ENCODE results near the gene MMD2.
"Not testable (repeated sequence)": the region's sequence is repeated elsewhere in the genome, so short reads cannot be mapped to it uniquely, and the experiment has no call there.

Gene MMD2, protein sequence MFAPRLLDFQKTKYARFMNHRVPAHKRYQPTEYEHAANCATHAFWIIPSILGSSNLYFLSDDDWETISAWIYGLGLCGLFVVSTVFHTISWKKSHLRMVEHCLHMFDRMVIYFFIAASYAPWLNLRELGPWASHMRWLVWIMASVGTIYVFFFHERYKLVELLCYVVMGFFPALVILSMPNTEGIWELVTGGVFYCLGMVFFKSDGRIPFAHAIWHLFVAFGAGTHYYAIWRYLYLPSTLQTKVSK

DNA sequence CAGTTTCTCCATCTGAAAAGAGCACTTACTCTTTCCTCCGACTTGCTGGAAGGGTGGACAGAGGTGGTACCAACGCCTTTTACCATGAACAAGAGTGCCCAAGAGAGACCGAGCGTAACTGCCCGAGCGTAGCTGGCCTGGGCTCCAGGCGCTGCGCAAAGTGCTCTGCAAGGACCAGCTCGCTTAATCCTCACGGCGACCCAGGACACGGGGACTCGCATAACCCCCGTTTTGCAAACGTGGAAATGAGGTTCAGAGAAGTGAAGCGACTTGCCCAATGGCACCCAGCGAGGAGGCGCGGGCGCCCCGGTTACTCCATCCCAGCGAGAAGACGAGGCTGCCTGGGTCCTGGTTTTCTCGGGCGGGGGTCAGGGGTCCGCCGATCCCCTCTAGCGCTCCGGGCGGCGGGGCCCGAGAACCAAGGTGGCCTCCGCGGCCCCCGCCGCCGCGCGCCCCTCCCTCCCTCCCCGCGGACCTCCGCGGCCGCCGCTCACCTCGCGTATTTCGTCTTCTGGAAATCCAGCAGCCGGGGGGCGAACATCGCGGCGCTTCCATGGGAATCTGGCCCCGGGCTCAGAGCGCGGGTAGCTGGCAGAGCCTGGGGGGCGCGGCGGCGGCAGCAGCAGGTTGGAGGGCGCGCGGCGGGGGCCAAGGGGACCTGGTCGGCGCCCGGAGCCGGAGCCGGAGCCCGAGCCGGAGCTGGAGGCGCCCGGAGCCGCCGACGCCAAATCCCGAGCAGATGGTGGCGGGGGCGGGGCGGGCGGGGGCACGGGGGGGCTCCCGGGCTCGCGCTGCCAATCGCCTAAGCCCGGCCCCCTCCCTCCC, at the start of gene MMD2:
MMD2 (minus strand) TSS at position 711 of the 825 bp plus-strand sequence; CDS start at position 541, 170 bp downstream.
- DNase-seq, result no peak

- DNase-seq, result no peak
Measured at GRCh38 chr7:5005066-5005465, 46.1 kb upstream of the MMD2 start.

DNA sequence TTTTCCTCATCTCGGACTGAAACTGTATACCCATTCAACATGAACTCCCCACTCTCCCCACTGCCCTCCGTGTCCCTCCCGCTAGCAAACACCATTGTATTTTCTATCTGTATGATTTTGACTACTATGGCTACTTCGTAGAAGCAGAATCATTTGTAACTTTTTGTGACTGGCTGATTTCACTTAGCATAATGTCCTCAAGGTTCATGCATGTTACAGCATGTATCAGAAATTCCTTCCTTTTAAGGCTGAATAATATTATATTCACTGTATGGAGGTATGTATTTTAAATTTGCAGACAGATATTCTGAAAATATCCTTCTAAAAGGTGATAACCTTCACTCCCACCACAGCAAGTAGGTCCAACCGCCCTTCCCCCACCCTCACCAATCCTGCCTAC, 42.9 kb upstream of the MMD2 start:
- DNase-seq, result no peak

- DNase-seq, result no peak
Measured at GRCh38 chr7:5001003-5001402, 42.0 kb upstream of the MMD2 start.

- DNase-seq, result no peak
Measured at GRCh38 chr7:4999369-4999950, 40.5 kb upstream of the MMD2 start.

DNA sequence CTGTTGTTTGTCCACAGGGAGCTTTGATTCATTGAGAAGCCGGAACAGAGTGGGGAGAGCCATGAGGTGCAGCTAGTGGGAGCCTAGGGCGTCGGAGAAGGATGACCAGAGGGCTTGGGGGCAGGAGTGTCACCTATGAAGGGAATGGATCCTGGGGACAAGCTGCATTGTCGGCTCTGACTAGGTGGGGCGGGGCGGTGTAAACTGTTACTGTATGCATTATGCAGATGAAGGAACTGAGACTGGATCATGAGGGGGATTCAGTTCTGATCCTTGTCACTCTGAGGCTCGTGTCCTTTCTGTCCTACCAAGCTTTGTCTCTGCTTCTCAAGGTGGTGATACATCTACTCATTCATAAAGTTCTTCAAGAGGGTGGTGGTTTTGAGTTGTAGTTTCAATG, 39.9 kb upstream of the MMD2 start:
- DNase-seq, result no peak

- DNase-seq, result no peak
Measured at GRCh38 chr7:4998244-4998643, 39.3 kb upstream of the MMD2 start.

DNA sequence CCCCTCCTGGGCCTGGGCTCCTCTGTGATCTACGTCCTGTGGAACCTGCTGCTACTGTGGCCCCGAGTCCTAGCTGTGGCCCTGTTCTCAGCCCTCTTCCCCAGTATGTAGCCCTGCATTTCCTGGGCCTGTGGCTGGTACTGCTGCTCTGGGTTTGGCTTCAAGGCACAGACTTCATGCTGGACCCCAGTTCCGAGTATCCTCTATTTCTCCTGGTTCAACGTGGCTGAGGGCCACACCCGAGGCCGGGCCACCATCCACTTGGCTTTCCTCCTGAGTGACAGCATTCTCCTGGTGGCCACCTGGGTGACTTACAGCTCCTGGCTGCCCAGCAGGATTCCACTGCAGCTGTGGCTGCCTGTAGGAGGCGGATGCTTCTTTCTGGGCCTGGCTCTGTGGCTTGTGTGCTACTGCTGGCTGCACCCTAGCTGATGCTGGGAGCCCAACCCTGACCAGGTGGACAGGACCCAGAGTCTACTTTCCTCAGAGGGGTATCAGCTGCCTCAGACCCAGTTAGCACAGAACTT, 37.8 kb upstream of the MMD2 start:
- no peak for DNase-seq

DNA sequence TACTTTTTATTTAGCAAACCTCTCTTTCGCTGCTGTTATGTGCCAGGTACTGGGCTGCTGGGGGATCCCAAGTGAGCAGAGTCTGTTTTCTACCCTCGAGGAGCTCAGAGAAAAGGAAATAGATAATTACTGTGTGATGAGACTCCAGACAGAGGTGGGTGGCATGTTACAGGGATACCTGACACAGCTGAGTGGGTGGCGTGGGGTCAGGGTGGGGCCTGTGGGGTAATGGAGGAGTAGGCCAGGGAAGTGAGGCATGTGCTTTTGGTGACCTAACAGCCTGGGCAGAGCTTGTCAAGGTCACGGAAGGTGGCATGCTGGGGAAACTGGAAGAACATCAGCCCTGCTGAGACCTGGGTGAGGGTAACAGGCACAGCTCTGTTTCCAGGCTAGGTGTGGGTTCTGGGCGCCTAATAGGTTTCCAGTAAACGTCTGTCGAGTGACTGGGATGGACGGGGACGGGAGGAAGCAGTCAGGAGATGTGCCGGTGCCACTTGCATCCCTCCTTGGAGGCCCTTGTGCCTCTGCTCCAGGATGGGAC, 36.5 kb upstream of the MMD2 start:
- no peak for DNase-seq

GRCh38 chr7:4993471-4993870, 34.5 kb upstream of the MMD2 start:
- DNase-seq, result no peak

- DNase-seq, result not testable (repeated sequence)
Measured at GRCh38 chr7:4982741-4983140, 23.8 kb upstream of the MMD2 start.

- not testable (repeated sequence) for DNase-seq
Measured at GRCh38 chr7:4981295-4981890, 22.4 kb upstream of the MMD2 start.

DNA sequence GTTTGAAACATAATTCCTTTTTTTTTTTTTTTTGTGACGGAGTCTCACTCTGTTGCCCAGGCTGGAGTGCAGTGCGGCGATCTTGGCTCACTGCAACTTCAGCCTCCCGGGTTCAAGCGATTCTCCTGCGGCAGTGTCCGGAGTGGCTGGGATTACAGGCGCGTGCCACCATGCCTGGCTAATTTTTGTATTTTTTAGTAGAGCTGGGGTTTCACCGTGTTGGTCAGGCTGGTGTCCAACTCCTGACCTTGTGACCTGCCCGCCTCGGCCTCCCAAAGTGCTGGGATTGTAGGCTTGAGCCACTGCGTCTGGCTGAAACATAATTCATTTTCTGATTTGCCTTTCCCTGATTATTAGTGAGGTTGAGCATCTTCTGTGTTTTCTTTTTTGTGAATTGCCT, 16.6 kb upstream of the MMD2 start:
- DNase-seq, result not testable (repeated sequence)

- peak; percentile 92 for DNase-seq
Measured at GRCh38 chr7:4973728-4974198, 14.8 kb upstream of the MMD2 start.

GRCh38 chr7:4972446-4972845, 13.5 kb upstream of the MMD2 start:
- not testable (repeated sequence) for DNase-seq

DNA sequence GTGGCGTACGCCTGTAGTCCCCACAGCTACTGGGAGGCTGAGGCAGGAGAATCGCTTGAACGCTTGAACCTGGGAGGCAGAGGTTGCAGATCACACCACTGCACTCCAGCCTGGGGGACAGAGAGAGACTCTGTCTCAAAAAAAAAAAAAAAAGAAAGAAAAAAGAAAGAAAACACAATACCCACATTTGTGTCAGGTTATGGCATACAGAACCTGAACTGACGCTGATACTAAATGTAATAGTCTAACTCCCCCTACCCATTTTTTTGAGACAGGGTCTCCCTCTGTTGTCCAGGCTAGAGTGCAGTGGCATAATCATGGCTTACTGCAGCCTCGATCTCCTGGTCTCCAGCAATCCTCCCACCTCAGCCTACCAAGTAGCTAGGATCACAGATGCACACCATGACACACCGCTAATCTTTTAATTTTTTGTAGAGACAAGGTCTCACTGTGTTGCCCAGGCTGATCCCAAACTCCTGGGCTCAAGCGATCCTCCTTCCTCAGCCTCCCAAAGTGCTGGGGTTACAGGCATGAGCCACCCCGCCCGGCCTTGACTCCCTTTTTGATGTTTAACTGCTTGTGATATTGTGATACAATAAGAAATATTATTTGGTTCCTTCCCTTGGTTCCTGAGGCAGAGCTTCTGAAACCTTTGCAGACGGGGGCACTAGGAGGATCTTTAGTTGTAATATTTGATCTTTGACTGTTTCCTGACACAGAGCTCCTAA, 6.5 kb upstream of the MMD2 start:
- DNase-seq, result no peak

- no peak for DNase-seq
Measured at GRCh38 chr7:4964506-4964905, 5.5 kb upstream of the MMD2 start.

DNA sequence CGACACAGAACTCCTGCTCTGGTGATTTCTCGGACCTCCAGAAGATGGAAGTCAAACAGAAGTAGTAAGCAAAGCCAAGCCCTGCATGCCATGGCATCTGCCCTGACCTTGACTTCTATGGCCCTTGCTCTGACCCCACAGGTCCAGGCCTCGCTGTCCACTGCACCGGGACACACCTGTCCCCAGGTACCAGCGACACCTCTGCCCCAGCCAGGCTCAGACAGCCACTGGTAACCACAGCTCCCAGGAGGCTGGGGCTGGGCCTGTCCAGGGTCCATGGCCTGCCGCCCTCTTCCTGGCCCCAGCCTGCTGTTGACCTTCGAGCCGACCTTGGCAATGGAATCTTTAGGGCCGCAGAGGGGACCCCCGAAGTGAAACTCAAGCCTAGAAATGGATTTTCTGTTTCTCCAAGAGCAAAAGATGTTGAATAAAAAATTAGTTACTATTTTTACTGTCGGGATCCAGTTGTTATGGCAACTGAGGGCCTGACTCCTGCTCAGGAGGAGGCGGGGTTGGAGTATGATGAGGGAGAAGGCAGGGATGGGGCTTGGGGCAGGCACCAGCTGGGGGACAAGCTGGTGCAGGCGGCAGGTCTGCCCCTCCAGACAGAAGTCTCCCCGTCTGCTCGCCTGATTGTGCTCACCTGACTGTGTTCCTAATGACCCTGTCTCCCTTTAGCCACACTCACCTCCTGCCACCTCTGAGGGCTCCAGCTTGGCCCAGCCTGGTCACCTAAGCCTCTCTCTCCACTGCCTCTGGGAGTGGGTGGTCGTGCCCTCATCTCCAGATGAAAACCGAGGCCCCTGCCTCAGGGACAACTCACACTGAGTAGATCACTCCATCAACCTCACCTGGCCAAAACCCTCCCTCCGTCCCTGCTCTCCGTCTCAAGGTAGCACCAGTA, 4.1 kb upstream of the MMD2 start:
- no peak for DNase-seq

DNA sequence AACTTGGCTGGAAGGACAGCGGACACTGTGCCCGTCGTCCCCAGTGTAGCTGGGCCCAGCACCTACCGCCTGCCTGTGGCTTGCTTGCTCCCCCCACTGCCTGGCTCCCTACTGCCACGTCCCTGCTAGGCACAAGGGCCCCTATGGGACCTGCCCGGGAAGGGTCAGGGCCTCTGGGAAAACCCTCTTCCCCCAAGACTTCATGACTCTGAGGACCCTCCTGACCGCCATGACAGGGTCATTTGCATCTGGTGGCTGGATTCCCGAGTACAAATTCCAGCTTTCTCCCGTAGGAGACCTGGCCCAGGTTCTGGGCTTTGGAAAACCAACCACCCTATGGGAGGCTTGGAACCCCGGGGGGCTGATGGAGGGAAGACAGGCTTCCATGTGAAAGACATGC, 1.4 kb upstream of the MMD2 start:
- no peak for DNase-seq

DNA sequence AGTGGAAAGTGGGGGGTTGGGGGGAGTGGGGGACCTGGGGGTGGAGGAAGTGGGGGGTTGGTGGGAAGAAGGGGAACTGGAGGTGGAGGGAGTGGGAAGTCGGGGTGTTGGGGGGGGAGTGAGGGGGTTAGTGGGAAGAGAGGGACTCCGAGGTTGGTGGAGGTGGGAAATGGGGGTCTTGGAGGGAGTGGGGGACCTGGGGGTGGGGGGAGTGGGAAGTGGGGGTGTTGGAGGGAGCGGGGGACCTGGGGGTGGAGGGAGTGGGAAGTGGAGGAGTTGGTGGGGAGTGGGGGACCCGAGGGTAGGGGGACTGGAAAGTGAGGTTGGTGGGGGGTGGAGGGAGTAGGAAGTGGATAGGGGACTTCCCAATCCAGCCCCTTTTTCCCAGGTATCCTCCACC, 906 bp upstream of the MMD2 start:
- no peak for DNase-seq

- DNase-seq, result no peak
Measured at GRCh38 chr7:4959306-4959705, 319 bp upstream of the MMD2 start.
